GM19468 (cell line): ENCODE results near the gene C14orf119.
"Not testable (repeated sequence)": the region's sequence is repeated elsewhere in the genome, so short reads cannot be mapped to it uniquely, and the experiment has no call there.

Experiments used
- ATAC-seq: cut with Tn5 transposase; IDR thresholded peaks from one replicate; pipeline ENCODE4 v1.9.1; 2021; ENCODE audit warnings: mild to moderate bottlenecking, moderate library complexity, moderate number of reproducible peaks; ENCODE audit not compliant: unreplicated experiment; ENCODE audit errors: extremely low read depth

C14orf119 gene

DNA sequence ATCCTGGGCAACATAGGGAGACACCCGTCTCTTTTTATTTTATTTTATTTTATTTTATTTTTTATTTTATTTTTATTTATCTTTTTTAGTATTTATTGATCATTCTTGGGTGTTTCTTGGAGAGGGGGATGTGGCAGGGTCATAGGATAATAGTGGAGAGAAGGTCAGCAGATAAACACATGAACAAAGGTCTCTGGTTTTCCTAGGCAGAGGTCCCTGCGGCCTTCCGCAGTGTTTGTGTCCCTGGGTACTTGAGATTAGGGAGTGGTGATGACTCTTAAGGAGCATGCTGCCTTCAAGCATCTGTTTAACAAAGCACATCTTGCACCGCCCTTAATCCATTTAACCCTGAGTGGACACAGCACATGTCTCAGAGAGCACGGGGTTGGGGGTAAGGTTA, 12.3 kb downstream of the C14orf119 start:
- ATAC-seq, result not testable (repeated sequence)

DNA sequence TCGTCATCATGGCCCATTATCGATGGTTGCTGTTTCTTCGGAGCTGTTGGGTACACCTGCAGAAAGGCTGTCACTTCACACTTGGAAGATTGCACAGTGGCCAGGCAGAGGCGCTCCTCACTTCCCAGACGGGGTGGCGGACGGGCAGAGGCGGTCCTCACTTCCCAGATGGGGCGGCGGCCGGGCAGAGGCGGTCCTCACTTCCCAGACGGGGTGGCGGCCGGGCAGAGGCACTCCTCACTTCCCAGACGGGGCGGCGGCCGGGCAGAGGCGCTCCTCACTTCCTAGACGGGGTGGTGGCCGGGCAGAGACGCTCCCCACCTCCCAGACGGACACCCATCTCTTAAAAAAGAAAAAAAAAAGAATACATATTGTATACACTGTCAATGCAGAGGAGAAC, 12.9 kb downstream of the C14orf119 start:
- not testable (repeated sequence) for ATAC-seq

DNA sequence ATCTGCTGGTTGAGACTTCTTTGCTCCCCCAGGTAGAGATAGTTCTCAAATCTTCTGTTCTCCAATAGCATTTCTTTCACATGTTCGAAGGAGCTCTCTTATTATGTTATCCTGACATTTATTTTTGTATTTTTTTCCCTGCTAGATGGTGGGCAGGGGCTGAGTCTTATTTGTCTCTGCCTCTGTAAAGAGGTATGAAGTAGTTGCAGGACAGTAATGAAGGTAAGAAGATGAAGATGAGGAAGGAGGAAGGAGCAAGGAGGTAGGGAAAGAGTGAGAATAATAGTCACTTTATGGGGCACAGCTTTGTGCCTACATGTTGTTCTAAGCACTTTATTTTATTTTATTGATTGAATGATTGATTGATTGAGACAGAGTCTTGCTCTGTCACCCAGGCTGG, 14.5 kb downstream of the C14orf119 start:
- ATAC-seq, result no peak

- ATAC-seq, result no peak
These were observed 15.5 kb downstream of the C14orf119 start for GRCh38 chr14:23110579-23111365.

GRCh38 chr14:23112359-23113178, 17.3 kb downstream of the C14orf119 start:
- no peak for ATAC-seq

DNA sequence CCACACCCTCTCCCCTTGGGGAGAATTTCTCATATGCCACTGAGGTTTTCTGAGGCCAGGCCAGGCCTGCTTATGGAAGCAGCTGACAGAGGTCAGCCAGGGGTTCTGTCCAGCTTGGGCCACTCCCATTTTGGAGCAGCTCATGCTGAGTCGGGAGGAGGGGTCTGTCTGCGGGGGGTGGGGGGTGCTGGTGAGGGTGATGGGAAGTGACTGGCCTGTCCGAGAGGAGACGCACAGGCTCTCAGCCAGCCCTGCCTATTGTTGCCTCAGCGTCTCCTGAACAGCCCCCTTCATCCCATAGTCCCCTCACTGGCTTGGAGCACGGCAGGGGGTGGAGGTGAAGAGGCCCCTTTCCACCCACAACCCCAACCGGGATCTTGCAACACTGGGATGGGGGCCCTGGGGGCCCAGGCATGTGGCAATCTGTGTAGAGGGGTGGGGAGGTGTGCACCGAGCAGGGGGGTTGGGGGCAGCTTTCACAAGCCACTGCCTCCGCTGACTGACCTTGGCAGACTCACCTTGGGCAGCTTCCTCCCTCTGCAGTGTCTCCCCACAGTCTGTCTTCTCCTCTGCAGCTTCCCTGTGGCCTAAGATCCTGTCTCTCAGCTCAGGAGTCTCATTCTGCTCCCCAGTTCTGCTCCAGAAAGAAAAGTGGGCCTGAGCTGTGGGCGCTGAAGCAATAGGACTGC, 18.3 kb downstream of the C14orf119 start:
- no peak for ATAC-seq

GRCh38 chr14:23114120-23114458, 18.8 kb downstream of the C14orf119 start:
- ATAC-seq, result no peak

DNA sequence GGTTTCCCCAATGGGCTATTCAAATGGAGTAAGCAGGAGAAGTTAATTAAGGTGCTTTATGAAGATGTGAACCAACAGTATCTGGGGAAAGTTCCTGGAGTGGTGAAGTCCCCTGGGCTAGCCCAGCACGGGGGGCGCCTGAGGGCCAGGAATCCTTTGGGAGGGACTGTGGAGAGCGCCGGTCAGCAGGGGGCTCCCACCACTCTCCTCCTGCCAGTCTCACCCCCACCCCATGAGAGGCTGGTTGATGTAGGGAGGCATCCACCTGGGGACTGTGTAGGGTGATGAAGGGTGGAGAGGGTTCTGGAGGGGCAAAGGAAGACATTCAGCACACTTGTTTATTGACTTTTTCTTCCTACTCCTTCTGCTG, 19.3 kb downstream of the C14orf119 start:
- no peak for ATAC-seq

- no peak for ATAC-seq
These were observed 19.9 kb downstream of the C14orf119 start for GRCh38 chr14:23115039-23115731.

DNA sequence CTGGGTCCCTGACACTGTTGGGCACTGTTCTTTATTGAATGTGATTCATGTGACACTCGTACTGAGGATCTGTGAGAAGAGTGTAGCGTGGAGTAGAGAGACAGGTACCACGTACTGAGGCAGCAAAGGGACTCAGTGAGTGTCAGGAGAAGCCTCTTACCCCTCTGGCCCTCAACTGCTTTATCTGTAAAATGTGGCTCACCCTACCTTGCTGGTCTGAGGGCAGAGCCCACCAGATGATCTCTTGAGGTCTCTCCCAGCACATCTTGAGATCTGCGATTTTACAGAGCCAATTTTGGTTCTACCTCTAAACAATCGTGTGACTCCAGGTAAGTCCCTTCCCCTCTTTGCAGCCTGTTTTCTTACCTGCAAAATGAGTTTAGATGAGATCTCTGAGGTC, 20.6 kb downstream of the C14orf119 start:
- ATAC-seq, result no peak

- no peak for ATAC-seq
These were observed 22.2 kb downstream of the C14orf119 start for GRCh38 chr14:23117371-23118020.

- ATAC-seq, result no peak
These were observed 23.4 kb downstream of the C14orf119 start, which contains the start of gene CEBPE for GRCh38 chr14:23118506-23119362. CEBPE (minus strand) TSS chr14:23119255; CDS start chr14:23119091, 164 bp downstream.

- ATAC-seq, result no peak
These were observed 24.3 kb downstream of the C14orf119 start for GRCh38 chr14:23119363-23120327.

- no peak for ATAC-seq
These were observed 25.4 kb downstream of the C14orf119 start for GRCh38 chr14:23120541-23121251.

DNA sequence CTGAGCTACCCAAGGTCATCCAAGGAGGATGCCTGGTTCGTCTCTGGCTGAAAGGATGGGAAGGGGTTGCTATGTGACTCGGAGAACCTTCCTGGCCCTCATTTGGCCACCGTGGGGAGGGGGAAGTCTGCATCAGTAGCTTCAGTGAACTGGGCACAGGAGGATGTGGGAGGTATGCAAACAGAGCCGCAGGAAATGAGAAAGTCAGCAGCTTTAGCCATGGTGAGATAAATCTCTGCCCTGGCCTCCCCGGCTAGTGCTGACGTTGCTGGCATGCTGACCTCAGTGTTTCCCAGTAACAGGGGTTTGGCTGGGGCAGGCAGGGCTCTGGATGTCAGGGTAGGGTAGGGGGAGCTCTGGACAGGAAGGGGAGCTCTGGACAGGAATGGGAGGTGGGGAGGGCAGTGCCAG, 26.1 kb downstream of the C14orf119 start:
- no peak for ATAC-seq

DNA sequence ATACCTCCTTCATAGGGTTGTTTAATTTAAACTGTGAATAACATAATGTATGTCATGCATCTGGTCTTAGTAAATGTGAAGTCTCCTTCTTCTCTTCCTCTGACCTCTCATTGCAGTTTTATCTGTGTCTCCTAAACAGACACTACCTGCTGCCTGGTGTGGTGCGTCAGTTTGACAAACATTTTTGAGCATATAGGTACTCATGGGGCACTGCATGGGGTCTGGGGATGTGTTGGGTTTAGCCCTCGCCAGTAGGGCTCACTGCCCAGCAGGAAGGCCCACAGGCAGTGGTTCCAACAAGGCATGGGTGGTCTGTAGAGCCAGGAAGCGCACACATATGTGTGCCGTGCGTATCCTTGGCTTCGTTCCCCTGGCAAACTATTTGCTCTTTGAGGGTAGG, 26.8 kb downstream of the C14orf119 start:
- no peak for ATAC-seq

- ATAC-seq, result no peak
These were observed 28.1 kb downstream of the C14orf119 start for GRCh38 chr14:23123419-23123818.
